GM23248 (cell line): ENCODE measurements around the gene SYTL3. TPM values are rescaled to one million over a fixed set of nuclear protein-coding genes. Genes with fewer than 3 reads are reported as not detected.

Source experiments
- DNase-seq: peaks from one replicate; pipeline ENCODE4 v3.0.0-alpha.2; 2015
- H2AFZ ChIP-seq: fragments of 200-600 bp; sonication (generic); 2 replicates; pipeline ENCODE4 v1.6.1; 2016; ENCODE audit warnings: antibody characterized with exemption
- H3F3A ChIP-seq: fragments of 200-600 bp; sonication (generic); 2 replicates; pipeline ENCODE4 v1.6.1; 2016; ENCODE audit warnings: mild to moderate bottlenecking, antibody characterized with exemption, mixed run types; ENCODE audit not compliant: insufficient read depth
- H3K27ac ChIP-seq: fragments of 200-600 bp; sonication (generic); 2 replicates; pipeline ENCODE4 v1.5.1; 2016; ENCODE audit warnings: mild to moderate bottlenecking
- H3K27me3 ChIP-seq: fragments of 200-600 bp; sonication (generic); replicated peaks from 2 replicates; pipeline ENCODE4 v1.6.1; 2016; ENCODE audit warnings: mild to moderate bottlenecking; ENCODE audit not compliant: insufficient read depth
- H3K36me3 ChIP-seq: fragments of 200-600 bp; sonication (generic); 2 replicates; pipeline ENCODE4 v1.6.1; 2016; ENCODE audit warnings: low read depth, mild to moderate bottlenecking
- H3K4me1 ChIP-seq: fragments of 200-600 bp; sonication (generic); 2 replicates; pipeline ENCODE4 v1.6.1; 2016; ENCODE audit warnings: mild to moderate bottlenecking; ENCODE audit not compliant: insufficient read depth
- H3K4me2 ChIP-seq: fragments of 200-600 bp; sonication (generic); one replicate; pipeline ENCODE4 v1.6.1; 2016; ENCODE audit warnings: mild to moderate bottlenecking; ENCODE audit not compliant: unreplicated experiment
- H3K4me3 ChIP-seq: fragments of 200-600 bp; sonication (generic); 2 replicates; pipeline ENCODE4 v1.5.1; 2016; ENCODE audit warnings: mild to moderate bottlenecking
- H3K79me2 ChIP-seq: fragments of 200-600 bp; sonication (generic); 2 replicates; pipeline ENCODE4 v1.6.1; 2016; ENCODE audit warnings: mild to moderate bottlenecking; ENCODE audit not compliant: insufficient read depth
- H3K9ac ChIP-seq: fragments of 200-600 bp; sonication (generic); 2 replicates; pipeline ENCODE4 v1.6.1; 2016; ENCODE audit warnings: mild to moderate bottlenecking
- H3K9me2 ChIP-seq: fragments of 200-600 bp; sonication (generic); 2 replicates; pipeline ENCODE4 v1.6.1; 2016; ENCODE audit warnings: mixed run types, mild to moderate bottlenecking, moderate library complexity; ENCODE audit not compliant: insufficient read depth
- H3K9me3 ChIP-seq: fragments of 200-600 bp; sonication (generic); one replicate; pipeline ENCODE4 v1.6.1; 2017; ENCODE audit warnings: low read depth
- H4K20me1 ChIP-seq: fragments of 200-600 bp; sonication (generic); 2 replicates; pipeline ENCODE4 v1.6.0; 2016; ENCODE audit not compliant: insufficient read depth
- EZH2 ChIP-seq: fragments of 200-600 bp; sonication (generic); IDR thresholded peaks from 2 replicates; pipeline ENCODE4 v1.6.1; 2018; ENCODE audit warnings: antibody characterized with exemption, mild to moderate bottlenecking; ENCODE audit not compliant: insufficient read depth, poor library complexity, severe bottlenecking
- EZH2phosphoT487 ChIP-seq: fragments of 200-600 bp; sonication (generic); IDR thresholded peaks from 2 replicates; pipeline ENCODE4 v1.6.1; 2018; ENCODE audit warnings: antibody characterized with exemption, moderate library complexity, mild to moderate bottlenecking, low read depth; ENCODE audit not compliant: insufficient read depth
- WGBS, 2 experiments: methylation state at CpG; one replicate each; pipeline ENCODE4 v1.1.6; 2015 to 2017; ENCODE audit warnings: low lambda C conversion rate in 2 of 2, low coverage in 1 of 2; ENCODE audit errors: missing lambda C conversion rate in 2 of 2; 5-methylcytosine and 5-hydroxymethylcytosine counted together
- in situ Hi-C: fragments of 300-500 bp; cut with MboI; formaldehyde crosslinking; loops from 2 replicates; pipeline ENCODE4 v1.15.0; 2020
- polyA plus RNA-seq: library from polyadenylated mRNA; unstranded; fragments of >200 nt; fragmentation: Nextera tagmentation; extraction: Ambion mirVana; gene quantifications from 2 replicates; pipeline ENCODE4 v1.2.1, GENCODE V29; 2016
- total RNA-seq: library from RNA; depleted of rRNA; stranded (reverse); fragments of >200 nt; shearing (Covaris generic); gene quantifications from 2 replicates; pipeline ENCODE4 v1.2.3, GENCODE V29; 2014

Gene SYTL3
- total and polyA plus RNA-seq, 2 experiments from 2014 or later = 2.1 to 2.3 TPM

- Histone ChIP-seq H3K79me2 (no peaks in the 10 kb centered on the region), H3K27me3 (no peaks in the 10 kb centered on the region), H3K9me3 (no peaks in the 10 kb centered on the region), H3K9me2 (no peaks in the 10 kb centered on the region), H3K4me1 (peaks cover 13% of the 10 kb centered on the region), H2AFZ (peak overlapping the region; percentile 2; the same call in 1 of the 2 replicates), H3F3A (peaks cover 10% of the 10 kb centered on the region), H3K27ac (peak overlapping the region; percentile 35), H3K4me2 (no peak overlapping the region), H3K36me3 (peaks cover 22% of the 10 kb centered on the region; the same call in 1 of the 2 replicates), H3K9ac (0 out of 2 replicates have a peak overlapping the region, but pooled peaks have one; percentile 5), H3K4me3 (no peak overlapping the region), H4K20me1 (no peaks in the 10 kb centered on the region)
- TF ChIP-seq EZH2 = no peak
- no peak for TF ChIP-seq EZH2phosphoT487
- in situ Hi-C loops = no loop called here
- peak; percentile 81 for DNase-seq
- 24 to 37% methylated on average over 6 of the region's 6 CpGs for WGBS, 2 experiments
Observed at GRCh38 chr6:158772851-158773371, 123.1 kb downstream of the SYTL3 start.

GRCh38 chr6:158773581-158774449 is 124.0 kb downstream of the SYTL3 start:
- in situ Hi-C loops = no loop called here
- no peak overlapping the region for H3K4me3 ChIP-seq
- no peak overlapping the region for H2AFZ ChIP-seq
- H3K9me2 ChIP-seq = no peaks in the 10 kb centered on the region
- H3K4me1 ChIP-seq = peaks cover 13% of the 10 kb centered on the region
- H3K9ac ChIP-seq = no peak overlapping the region
- peaks cover 22% of the 10 kb centered on the region; the same call in 1 of the 2 replicates for H3K36me3 ChIP-seq
- no peaks in the 10 kb centered on the region for H3K9me3 ChIP-seq
- H3K27ac ChIP-seq = no peak overlapping the region
- H4K20me1 ChIP-seq = no peaks in the 10 kb centered on the region
- no peaks in the 10 kb centered on the region for H3K79me2 ChIP-seq
- no peak for TF ChIP-seq EZH2
- no peak for TF ChIP-seq EZH2phosphoT487
- no peaks in the 10 kb centered on the region for H3K27me3 ChIP-seq
- no peak overlapping the region for H3K4me2 ChIP-seq
- WGBS, 2 experiments = 93% methylated on average over 21 of the region's 21 CpGs
- H3F3A ChIP-seq = peaks cover 10% of the 10 kb centered on the region
- no peak for DNase-seq

GRCh38 chr6:158774717-158775449 is 125.0 kb downstream of the SYTL3 start:
- Histone ChIP-seq H3K4me1 (peaks cover 13% of the 10 kb centered on the region), H3K36me3 (peaks cover 22% of the 10 kb centered on the region; the same call in 1 of the 2 replicates), H3K9ac (no peak overlapping the region), H3K79me2 (no peaks in the 10 kb centered on the region), H3K4me2 (no peak overlapping the region), H3F3A (peaks cover 10% of the 10 kb centered on the region), H3K27me3 (no peaks in the 10 kb centered on the region), H3K27ac (no peak overlapping the region), H3K9me2 (no peaks in the 10 kb centered on the region), H2AFZ (no peak overlapping the region), H4K20me1 (no peaks in the 10 kb centered on the region), H3K4me3 (no peak overlapping the region), H3K9me3 (no peaks in the 10 kb centered on the region)
- TF ChIP-seq EZH2 (no peak), EZH2phosphoT487 (no peak)
- WGBS, 2 experiments = 94 to 96% methylated on average over 17 of the region's 17 CpGs
- in situ Hi-C loops = no loop called here
- no peak for DNase-seq

- no peaks in the 10 kb centered on the region for H3K9me2 ChIP-seq
- in situ Hi-C loops = no loop called here
- no peaks in the 10 kb centered on the region for H3K79me2 ChIP-seq
- H2AFZ ChIP-seq = no peak overlapping the region
- H3F3A ChIP-seq = peaks cover 10% of the 10 kb centered on the region
- no peak overlapping the region for H3K4me3 ChIP-seq
- WGBS, 2 experiments = 95 to 99% methylated on average over 5 of the region's 5 CpGs
- no peak for DNase-seq
- no peak for TF ChIP-seq EZH2phosphoT487
- TF ChIP-seq EZH2 = no peak
- no peaks in the 10 kb centered on the region for H4K20me1 ChIP-seq
- H3K27me3 ChIP-seq = no peaks in the 10 kb centered on the region
- no peak overlapping the region for H3K27ac ChIP-seq
- H3K36me3 ChIP-seq = peaks cover 16% of the 10 kb centered on the region; the same call in 1 of the 2 replicates
- H3K9me3 ChIP-seq = no peaks in the 10 kb centered on the region
- H3K4me2 ChIP-seq = no peak overlapping the region
- peaks cover 13% of the 10 kb centered on the region for H3K4me1 ChIP-seq
- H3K9ac ChIP-seq = no peak overlapping the region
Observed at GRCh38 chr6:158775832-158776231, 126.0 kb downstream of the SYTL3 start.
